Erythroblast (primary cell): Measurements from ENCODE around the gene C2CD3.

Experiments used
- GATA1 ChIP-seq: IDR thresholded peaks from 2 replicates; pipeline ENCODE4 v1.6.1; 2011; ENCODE audit warnings: low read depth, mild to moderate bottlenecking, control low read depth, low read length, moderate library complexity
- POLR2A ChIP-seq: IDR thresholded peaks from 2 replicates; pipeline ENCODE4 v1.6.1; 2011; ENCODE audit warnings: mild to moderate bottlenecking, low read length

GRCh38 chr11:74057249-74058151 is 113.3 kb downstream of the C2CD3 start:
- no peak for TF ChIP-seq POLR2A
- TF ChIP-seq GATA1, result no peak
